Endometrium (tissue), 2 donors: ENCODE measurements around the gene BCS1L.

Experiments used
- FAIRE-seq: peaks from 2 replicates; lab custom pipeline; 2012; peaks lifted over from hg19 to GRCh38; lab: Jason Lieb, UNC
- donor health status: control.
- donor health status: control.

BCS1L gene, protein sequence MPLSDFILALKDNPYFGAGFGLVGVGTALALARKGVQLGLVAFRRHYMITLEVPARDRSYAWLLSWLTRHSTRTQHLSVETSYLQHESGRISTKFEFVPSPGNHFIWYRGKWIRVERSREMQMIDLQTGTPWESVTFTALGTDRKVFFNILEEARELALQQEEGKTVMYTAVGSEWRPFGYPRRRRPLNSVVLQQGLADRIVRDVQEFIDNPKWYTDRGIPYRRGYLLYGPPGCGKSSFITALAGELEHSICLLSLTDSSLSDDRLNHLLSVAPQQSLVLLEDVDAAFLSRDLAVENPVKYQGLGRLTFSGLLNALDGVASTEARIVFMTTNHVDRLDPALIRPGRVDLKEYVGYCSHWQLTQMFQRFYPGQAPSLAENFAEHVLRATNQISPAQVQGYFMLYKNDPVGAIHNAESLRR

DNA sequence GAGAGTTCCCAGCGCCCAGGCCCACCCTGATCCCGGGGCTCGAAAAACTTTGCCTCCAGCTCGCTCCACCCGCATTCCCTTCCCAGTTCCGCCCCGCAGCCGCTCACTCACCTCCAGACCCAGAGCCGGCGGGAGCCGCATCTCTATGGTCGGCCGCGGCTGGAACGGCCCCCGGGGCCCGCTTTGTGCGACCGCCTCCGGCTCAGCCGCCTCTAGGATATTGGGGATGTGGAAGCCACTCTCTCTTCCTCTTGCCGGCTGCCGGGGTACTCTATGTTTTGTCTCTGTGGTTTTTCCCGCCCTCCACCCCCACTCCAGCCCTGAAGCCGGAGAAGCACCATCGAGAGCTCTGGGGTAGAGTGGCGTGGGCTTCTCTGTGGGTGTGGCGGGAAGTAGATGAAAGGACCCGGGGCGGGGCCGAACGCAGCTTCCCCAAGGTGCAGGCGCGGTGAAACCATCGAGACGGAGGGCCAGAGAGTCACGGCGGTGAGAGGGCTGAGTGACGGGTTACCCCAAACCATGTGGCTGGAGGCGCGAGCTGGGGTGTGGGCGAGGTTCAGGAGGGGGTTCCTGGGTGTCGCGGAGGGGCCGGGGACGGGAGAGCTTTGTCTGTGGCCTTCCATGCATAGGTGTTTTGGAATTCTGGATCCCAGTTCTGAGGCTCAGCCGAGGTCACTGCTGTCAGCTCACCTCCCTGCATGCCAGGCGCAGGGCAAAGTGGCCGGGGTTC lies at the start of gene BCS1L, which contains the start of gene ZNF142:
Gene BCS1L (plus strand): TSS at position 426 of the 730 bp plus-strand sequence. CDS start 1,305 bp downstream, outside the sequence.
Gene ZNF142 (minus strand): TSS at position 366 of the 730 bp plus-strand sequence. CDS start 3,194 bp downstream, outside the sequence.
- FAIRE-seq, result peak; percentile 80

DNA sequence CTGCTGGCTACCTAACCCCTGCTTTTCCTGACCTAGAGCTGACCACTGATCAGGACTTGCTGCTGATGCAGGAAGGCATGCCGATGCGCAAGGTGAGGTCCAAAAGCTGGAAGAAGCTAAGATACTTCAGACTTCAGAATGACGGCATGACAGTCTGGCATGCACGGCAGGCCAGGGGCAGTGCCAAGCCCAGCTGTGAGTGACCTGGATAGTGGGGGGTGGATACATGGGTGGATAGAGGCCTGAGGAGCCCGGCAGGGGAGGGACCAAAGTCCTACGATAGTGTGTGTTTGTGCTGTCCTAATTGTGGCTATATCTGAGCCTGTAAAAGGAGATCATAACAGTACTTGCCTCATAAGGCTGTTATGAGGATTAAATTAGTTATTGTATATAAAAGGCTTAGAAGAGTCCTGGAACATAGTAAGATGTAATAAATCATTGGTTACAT lies 43.6 kb upstream of the BCS1L start:
- no peak for FAIRE-seq

DNA sequence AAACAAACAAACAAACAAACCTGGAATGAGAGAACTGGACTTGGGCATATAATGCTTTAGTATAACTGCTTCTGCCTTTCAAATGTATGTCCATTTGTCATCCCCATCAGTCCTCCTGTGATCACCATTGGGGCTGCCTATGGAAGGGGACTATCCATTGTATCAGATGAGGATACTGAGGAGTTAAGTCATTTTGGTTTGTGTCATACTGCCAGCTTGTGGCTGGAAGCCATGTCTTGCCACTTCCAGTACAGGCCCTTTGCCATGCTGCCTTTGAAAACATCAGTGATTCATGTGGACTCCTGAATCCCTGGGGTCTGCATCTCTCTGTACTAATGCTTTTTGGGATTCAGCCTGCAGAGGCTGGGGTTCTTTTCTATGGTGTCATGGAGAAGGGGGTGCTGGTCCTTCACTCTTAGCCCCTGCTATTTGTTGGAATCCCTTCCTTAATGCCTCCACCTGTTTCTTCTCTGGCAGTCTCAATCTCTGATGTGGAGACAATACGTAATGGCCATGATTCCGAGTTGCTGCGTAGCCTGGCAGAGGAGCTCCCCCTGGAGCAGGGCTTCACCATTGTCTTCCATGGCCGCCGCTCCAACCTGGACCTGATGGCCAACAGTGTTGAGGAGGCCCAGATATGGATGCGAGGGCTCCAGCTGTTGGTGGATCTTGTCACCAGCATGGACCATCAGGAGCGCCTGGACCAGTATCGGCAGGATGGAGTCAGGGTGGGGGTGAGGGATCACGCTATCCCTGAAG lies 41.2 kb upstream of the BCS1L start:
- no peak for FAIRE-seq

DNA sequence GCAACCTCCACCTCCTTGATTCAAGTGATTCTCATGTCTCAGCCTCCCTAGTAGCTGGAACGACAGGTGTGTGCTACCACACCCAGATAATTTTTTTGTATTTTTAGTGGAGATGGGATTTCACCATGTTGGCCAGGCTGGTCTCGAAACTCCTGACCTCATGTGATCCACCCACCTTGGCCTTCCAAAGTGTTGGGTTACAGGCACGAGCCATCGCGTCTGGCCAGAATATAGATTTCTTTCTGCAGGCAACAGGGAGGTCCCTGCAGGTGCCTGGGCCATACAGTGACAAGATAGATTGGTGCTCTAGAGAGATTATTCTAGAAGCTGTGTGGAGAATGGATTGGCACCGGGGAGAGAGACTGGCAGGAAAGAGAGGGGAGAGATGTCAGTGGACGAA lies 38.5 kb upstream of the BCS1L start:
- FAIRE-seq, result no peak

DNA sequence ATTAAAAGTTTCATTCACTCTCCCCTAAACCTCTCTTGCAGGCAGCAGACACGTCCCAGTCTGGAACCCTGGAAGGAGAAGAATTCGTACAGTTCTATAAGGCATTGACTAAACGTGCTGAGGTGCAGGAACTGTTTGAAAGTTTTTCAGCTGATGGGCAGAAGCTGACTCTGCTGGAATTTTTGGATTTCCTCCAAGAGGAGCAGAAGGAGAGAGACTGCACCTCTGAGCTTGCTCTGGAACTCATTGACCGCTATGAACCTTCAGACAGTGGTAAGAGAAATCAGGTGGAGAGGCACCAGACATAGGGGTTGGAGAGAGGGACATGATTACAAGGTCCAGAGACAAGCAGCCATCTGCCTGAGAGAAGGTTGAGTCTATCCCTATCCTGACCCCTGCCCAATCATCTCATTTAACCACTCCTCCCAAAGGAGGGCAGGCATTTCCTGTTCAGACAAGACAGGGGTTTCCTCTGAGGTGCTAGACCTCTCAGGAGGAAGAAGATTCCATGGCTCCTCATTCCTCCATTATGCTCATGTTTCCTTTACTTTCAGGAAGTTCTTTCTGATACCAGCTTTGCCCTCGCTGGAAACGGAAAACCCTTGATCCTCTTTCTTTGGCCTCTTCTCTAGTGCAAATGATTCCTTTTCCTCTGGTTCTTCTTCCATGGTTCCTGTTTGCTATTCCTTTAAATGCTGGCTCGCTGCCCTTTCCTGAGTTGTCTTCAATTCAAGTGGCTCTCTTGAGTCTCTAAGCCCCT lies 36.7 kb upstream of the BCS1L start:
- FAIRE-seq, result no peak

DNA sequence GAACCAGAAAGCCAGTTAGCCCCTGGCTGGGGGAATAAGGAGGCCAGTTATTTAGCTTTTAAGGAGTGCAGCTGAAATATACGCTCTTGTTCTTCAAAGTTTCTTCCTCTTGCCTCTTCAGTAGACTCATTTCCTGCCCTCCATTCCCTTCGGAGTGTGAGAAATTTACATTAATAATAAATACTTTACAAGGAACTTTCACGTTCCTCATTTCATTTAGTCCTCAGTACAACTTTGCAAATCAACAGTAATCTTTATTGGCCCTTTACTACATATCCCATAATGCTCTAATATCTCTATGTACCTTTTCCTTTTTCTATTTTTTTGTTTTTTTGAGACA lies 36.1 kb upstream of the BCS1L start:
- no peak for FAIRE-seq

DNA sequence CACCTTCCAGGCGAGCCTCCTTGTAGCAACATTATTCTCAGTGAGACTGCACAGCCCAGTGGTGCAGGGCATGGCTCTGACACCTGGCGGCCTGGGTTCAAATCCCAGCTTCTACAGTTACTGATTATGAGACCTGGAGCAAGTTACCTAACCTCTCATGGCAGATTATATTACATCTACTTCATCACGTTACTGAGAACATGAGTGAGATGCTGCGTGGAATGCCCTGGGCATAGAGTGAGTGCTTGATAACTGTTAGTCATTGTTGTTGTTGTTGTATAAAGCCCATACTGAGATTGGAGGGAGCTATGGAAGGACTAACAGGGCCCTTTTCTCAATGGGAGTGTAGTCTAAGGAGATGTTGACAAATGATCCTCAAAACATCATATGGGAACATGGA lies 33.1 kb upstream of the BCS1L start:
- no peak for FAIRE-seq

DNA sequence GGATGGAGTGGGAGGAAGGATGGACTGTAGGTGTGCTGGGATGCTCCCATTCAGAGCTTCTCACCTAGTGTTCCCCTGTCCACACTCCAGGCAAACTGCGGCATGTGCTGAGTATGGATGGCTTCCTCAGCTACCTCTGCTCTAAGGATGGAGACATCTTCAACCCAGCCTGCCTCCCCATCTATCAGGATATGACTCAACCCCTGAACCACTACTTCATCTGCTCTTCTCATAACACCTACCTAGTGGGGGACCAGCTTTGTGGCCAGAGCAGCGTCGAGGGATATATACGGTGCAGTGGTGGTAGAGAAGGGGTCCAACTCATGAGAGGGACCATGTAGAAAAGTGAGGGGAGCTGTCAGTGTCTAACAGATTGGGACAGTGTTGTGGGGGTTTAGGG lies 31.5 kb upstream of the BCS1L start:
- FAIRE-seq, result no peak

DNA sequence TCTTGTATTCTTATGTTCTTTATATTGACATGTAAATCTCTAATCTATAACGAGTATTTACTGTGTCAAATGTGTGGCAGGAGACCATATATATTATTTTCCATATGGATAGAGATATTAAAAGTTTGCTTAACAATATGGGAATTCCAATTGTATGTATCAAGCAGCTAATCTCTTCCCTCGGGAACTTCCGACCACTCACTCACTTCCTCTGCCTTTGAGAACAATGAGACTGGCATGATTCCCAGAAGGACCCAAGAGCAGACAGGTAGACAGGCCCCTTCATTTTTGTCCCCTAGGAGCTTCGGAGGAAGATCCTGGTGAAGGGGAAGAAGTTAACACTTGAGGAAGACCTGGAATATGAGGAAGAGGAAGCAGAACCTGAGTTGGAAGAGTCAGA lies 27.6 kb upstream of the BCS1L start:
- FAIRE-seq, result no peak

DNA sequence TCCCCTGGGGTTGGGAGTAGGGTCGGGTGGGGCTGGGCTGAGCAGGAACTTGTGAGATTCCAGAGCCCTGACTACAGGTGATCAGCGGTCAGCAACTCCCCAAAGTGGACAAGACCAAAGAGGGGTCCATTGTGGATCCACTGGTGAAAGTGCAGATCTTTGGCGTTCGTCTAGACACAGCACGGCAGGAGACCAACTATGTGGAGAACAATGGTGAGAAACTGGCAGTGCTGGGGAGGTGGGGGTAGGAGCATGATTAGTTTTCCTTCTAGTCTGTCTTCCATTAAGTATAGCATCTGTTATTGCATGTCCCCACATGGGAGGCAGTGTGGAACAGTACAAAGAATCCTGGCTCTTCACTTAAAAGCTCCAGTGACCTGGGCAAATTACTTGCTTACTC lies 23.8 kb upstream of the BCS1L start:
- FAIRE-seq, result no peak

DNA sequence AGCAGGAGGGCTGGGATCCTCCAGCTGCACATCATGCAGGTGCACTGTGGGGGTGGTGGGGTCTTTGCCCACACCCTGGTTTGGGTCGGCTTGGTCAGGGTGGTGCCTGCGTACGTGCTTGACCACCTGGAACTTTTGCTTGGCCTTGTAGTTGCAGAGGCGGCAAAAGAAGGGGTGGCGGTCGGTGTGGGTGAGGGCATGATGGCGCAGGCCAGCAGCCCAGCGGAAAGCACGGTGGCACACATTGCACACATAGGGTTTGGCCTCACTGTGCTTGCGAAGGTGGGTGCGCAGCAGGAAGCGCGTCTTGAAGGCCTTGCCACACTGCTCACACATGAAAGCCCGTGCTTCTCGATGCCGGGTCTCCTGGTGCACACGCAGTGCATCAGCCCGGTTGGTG lies 21.1 kb upstream of the BCS1L start:
- FAIRE-seq, result no peak

DNA sequence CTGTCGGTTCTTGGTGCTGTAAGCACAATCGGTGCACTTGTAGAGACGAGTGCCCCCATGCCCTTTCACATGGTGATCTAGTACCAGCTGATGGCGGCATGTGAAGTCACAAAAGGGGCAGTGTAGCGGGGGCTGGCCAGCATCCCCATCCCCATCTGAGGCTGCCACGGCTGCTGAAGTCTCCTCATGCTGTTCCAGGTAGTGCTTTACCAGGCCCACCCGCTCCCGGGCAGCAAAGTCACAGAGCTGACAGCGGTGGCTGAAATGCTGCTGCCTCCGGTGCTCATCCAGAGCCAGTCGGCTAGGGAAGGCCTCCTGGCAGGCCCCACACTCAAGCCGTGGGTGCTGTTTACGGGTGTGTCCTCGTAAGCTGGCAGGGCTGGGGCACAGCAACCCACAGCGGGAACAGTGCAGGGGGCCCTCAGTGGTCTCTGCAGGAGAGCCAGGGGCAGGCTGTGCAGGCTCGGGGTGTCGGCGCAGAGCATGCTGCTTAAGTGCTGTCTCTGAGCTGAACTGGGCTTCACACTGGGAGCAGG lies 17.3 kb upstream of the BCS1L start:
- FAIRE-seq, result no peak

DNA sequence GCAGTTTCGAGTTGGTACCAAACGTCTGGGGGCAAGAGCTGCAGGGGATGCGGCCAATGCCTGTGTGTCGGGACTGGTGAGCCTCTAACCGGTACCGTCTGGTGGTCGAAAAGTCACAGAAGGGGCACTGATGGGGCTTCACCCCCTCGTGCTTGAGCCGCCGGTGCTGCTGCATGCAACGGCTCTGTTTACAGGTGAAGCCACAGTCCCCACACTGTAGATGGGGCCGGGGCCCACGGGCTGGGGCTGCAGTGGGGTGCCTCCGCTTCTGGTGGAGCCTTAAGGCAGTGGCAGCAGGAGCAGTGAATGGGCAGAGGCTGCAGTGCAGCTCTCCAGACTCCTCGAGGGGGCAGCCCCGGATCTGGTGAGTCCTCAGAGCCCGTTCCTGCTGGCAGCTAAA lies 16.7 kb upstream of the BCS1L start:
- FAIRE-seq, result no peak

DNA sequence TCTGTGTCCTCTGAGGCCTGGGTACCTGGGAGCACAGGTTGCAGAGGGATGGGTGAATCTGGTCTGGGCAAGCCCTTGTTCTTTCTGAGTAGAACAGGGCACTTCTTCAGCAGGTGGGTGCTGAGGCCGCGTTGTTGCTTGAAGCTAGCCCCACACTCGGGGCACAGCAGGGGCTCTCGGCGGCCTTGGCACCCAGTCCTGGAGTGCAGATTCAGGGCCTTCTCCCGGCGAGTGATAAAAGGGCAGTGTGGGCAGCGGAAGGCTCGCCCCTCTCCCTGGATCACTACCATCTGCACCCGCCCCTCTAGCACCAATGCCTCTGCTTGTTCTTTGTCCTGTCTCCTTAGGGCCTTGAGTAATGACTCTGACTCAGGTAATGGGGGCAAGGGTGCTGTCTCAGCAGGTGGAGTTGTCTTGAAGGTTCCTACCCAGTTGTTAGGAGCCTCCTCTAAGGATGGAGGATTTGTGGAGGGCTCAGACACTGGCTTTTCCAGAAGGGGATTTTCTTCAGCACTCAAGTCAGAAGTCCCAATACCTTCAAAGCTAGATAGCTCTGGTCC lies 15.7 kb upstream of the BCS1L start:
- no peak for FAIRE-seq

DNA sequence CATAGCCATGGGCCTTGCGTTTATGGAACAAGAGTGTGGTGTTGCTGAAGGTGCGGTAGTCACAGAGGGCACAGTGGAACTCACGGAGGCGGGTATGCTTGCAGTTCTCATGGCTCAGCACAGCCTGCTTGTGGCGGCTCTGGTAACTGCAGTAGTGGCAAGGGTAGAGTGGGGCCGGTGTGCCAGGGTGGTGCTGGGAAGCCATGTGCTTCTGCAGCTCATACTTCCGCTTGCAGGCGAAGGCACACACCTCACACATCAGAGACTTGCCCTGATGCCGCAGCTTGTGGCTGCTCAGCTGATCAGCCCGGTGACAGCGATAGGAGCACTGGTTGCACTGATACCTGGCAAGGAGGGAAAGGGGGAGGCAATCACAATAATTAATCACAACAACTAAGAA lies 14.8 kb upstream of the BCS1L start:
- no peak for FAIRE-seq

DNA sequence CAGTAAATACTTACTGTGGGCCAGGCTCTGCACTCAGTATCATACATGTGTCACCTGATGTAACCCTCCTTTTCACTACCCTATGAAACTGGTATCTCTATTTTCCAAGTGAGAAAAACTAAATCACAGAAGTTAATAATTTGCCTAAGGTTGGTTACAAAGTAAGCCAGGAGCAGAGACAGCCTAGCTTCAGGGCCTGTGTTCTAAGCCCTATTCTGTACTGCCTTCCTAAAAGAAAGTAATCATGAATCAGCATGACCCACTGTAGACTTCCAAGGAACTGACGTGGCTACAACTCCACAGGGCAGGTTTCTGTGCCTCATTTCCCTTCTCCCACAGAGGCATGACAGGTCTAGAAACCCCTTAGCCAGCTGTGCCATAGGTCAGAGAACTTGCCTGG lies 14.4 kb upstream of the BCS1L start:
- FAIRE-seq, result no peak

DNA sequence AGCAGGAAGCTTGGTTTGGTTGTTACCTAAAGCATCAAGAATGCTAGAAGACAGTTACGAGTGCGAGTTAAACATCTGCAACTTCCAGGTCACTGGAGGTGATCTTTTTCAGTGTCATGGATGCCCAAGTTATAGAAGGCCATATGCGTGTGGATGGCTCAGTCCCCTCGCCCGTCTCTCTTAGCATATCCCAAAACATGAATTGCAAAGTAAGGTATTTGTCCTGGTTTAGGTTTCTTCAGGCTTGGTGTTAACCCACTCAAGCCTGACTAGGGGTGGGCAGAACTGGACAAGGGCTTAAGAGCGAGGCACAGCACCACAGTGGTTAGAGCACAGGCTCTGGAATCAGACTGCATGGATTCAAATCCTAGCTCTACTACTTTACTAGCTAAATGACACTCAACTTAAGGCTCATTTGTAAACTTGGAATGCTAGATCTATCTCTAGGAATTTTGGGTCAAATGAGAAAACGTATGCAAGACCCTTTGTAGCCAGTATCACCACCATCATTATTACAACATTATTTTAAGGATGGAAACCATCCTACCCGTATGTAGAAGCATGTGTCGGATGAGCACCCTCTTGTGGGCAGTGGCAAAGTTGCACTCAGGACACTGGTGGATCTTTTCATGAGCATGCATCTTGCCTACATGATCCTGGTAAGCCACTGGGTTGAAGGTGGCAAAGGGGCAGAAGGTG lies 11.2 kb upstream of the BCS1L start:
- no peak for FAIRE-seq

DNA sequence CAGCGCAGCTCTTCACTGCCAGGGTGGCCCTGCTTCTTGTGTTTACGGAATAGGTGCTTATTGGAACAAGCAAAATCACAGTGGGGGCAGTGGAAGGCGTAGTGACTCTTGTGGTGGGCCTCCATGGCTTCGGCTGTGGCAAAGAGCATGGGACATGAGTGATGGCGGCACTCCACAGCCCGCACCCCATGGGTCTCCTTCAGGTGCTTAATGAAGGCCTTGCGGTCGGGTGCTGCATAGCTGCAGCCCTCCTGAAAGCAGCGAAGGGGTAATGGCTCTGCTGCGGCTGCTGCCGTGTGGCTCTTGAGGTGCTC lies 10.7 kb upstream of the BCS1L start:
- no peak for FAIRE-seq

DNA sequence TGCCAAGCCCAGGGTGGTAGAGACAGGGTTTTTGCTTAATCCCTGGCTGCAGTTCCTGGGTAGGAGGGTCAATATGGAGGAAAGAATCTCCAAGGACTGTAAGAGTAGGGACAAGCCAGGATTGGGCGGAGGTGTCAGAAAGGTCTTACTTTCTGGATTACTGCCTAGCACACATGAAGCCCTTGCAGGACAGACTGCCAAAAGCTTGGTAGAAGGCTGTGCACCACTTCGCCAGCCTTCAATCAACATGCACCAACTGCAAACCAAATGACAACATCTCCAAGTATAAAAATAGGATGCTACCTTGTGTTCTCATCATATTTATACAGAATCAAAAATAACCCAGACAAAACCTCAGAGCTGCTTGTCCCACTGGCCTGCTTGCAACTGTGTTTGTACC lies 3.7 kb upstream of the BCS1L start:
- FAIRE-seq, result no peak

DNA sequence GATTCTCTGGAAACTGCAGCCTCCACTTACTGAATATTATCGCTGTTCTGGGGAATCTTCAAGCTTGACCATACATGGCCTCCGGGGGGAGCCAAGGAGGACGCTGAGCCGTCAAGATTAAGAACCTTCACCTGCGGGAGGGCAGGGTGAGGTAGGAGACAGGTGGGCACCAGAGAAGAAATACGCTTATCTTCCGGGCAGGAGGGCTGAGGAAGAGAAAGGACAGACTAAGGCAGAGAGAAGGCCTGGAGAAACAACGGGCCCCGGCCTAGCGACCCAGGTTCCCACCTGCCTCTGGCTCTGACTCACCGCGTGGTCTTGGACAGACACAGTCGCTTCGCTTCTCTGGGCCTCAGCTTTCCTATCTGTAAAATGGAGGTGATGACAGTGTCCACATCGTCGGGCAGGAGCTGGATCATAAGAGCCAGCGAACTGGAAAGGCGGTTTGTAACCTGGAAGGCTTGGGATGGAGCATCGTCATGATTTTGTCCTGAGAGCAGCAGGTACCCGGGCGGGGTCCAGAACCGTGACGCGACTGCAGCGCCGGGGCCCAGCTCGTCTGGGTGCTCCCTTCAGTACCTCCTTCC lies 719 bp upstream of the BCS1L start:
- FAIRE-seq, result no peak

DNA sequence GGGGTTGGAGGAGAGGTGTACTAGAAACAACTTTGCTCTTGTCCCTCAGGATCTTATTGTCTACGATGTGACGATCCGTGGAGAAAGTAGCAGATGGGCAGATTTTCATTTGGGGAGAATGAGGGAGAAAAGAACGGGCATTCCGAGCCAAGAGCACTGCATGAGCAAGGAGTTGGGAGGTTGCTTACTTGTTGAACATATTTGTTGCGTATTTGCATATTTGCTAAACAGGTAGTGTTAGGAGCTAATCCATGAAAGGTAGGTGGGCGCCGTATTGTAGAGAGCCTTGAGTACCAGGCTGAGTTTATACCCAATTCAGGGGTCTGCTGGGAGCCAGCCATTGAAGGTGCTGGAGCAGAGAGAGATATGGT lies 490 bp downstream of the BCS1L start:
- FAIRE-seq, result no peak
